Left ventricle myocardium inferior (tissue), 1 donor: ENCODE measurements around the gene NOTCH2. TPM values are rescaled to one million over a fixed set of nuclear protein-coding genes. Genes with fewer than 3 reads are reported as not detected.

Source experiments
- DNase-seq: peaks from one replicate; pipeline ENCODE4 v3.0.0-alpha.2; 2020
- H3K27ac ChIP-seq: fragments of 200-600 bp; replicated peaks from 2 replicates; pipeline ENCODE4 v1.8.0; 2021
- H3K27me3 ChIP-seq: fragments of 200-600 bp; 2 replicates; pipeline ENCODE4 v1.8.0; 2021; ENCODE audit warnings: low read depth
- H3K36me3 ChIP-seq: fragments of 200-600 bp; 2 replicates; pipeline ENCODE4 v1.8.0; 2021
- H3K4me1 ChIP-seq: fragments of 200-600 bp; 2 replicates; pipeline ENCODE4 v1.8.0; 2021
- H3K4me3 ChIP-seq: fragments of 200-600 bp; 2 replicates; pipeline ENCODE4 v1.8.0; 2021; ENCODE audit warnings: mild to moderate bottlenecking, moderate library complexity
- H3K9me3 ChIP-seq: fragments of 200-600 bp; replicated peaks from 2 replicates; pipeline ENCODE4 v1.8.0; 2021
- intact Hi-C: fragments of 100-400 bp; cut with micrococcal nuclease; formaldehyde crosslinking; loops from one replicate; pipeline ENCODE4 v1.11.0; 2022
- total RNA-seq: library from RNA; stranded (reverse); fragmentation: NEBNext Ultra II Directional; extraction: Animal tissue kit (Norgen Biotek cat#: 25700); gene quantifications from one replicate; pipeline ENCODE4 v1.2.1, GENCODE V29; 2021
- TF ChIP-seq, protein P1 (sequence below): fragments of 200-600 bp; IDR thresholded peaks from 2 replicates; pipeline ENCODE4 v1.8.0; 2021; ENCODE audit warnings: antibody characterized with exemption, mild to moderate bottlenecking, borderline replicate concordance
- donor health status: DM: no; HTN: yes; CAD: no; lungs with severe emphysema.

NOTCH2 gene
- total RNA-seq, 1 donor from 2014 or later, result 16.1 TPM

GRCh38 chr1:119918301-119918700 is 151.2 kb downstream of the NOTCH2 start:
- TF ChIP-seq, protein P1, sequence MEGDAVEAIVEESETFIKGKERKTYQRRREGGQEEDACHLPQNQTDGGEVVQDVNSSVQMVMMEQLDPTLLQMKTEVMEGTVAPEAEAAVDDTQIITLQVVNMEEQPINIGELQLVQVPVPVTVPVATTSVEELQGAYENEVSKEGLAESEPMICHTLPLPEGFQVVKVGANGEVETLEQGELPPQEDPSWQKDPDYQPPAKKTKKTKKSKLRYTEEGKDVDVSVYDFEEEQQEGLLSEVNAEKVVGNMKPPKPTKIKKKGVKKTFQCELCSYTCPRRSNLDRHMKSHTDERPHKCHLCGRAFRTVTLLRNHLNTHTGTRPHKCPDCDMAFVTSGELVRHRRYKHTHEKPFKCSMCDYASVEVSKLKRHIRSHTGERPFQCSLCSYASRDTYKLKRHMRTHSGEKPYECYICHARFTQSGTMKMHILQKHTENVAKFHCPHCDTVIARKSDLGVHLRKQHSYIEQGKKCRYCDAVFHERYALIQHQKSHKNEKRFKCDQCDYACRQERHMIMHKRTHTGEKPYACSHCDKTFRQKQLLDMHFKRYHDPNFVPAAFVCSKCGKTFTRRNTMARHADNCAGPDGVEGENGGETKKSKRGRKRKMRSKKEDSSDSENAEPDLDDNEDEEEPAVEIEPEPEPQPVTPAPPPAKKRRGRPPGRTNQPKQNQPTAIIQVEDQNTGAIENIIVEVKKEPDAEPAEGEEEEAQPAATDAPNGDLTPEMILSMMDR, result no peak
- H3K27ac ChIP-seq, result no peak overlapping the region
- H3K27me3 ChIP-seq, result no peaks in the 10 kb centered on the region
- no peak overlapping the region for H3K4me3 ChIP-seq
- intact Hi-C loops, result no loop called here
- peaks cover 92% of the 10 kb centered on the region for H3K36me3 ChIP-seq
- no peak for DNase-seq
- H3K9me3 ChIP-seq, result no peaks in the 10 kb centered on the region
- H3K4me1 ChIP-seq, result no peaks in the 10 kb centered on the region

DNA sequence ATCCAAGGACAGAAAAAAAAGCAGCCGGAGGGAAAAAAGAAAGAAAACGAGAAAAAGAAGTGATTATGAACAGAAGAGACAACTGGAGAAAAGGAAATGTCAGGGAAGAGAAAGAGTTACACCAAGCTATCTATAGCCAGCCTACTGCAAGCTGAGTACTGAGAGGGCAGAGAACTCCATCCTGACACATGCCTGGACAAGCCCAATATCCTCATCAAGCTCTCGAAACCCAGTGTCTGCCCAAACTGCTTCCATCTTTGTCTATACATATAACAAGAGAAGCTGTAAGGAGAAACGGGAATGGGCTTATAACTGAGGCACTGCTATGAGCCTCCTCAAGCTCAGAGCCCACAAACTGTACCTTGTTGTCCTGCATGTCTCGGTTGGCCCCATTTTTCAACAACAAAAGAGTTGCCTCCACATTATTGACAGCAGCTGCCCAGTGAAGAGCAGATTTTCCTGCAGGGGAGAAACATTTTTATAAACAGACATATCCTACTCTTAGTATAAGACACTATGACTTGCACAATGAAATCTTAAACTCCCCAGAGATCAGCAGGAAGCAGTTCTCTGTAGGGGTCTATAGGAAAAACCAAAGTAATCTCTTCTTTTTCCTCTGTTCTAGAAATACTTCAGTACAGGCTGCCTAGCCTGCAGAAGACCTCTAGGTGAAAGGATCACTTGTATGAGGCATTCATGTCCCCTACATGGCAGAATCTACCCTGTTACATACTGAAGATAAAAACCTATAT is 152.0 kb downstream of the NOTCH2 start:
- Histone ChIP-seq H3K27ac (no peak overlapping the region), H3K4me1 (no peaks in the 10 kb centered on the region), H3K4me3 (no peak overlapping the region), H3K36me3 (peaks cover 83% of the 10 kb centered on the region), H3K27me3 (no peaks in the 10 kb centered on the region), H3K9me3 (no peaks in the 10 kb centered on the region)
- DNase-seq, result no peak
- TF ChIP-seq, protein P1, result no peak
- intact Hi-C loops, result no loop called here

DNA sequence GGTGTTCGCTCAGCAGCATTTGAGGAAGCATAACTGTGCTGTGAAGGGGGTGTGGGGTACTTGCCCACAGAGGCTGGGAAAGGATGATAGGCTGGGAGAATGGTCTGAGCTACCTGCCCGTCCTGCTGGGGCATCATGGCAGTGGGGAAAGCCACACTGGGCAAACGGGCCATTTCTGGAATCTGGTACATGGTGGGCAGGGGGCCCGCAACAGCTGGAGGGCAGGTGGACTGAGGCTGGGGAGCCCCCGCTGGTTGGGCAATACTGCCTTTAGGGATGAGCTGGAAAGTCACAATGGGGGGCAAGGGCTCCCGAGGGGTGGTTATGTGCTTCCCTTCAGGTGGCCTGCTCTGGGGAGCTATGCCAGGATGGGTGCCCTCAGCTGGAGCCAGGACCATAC is 153.9 kb downstream of the NOTCH2 start:
- peaks cover 64% of the 10 kb centered on the region for H3K36me3 ChIP-seq
- TF ChIP-seq, protein P1, result no peak
- DNase-seq, result no peak
- H3K9me3 ChIP-seq, result no peaks in the 10 kb centered on the region
- H3K27me3 ChIP-seq, result no peaks in the 10 kb centered on the region
- intact Hi-C loops, result no loop called here
- no peak overlapping the region for H3K27ac ChIP-seq
- no peaks in the 10 kb centered on the region for H3K4me1 ChIP-seq
- H3K4me3 ChIP-seq, result no peak overlapping the region

- H3K27ac ChIP-seq, result no peak overlapping the region
- H3K4me3 ChIP-seq, result no peak overlapping the region
- intact Hi-C loops, result no loop called here
- H3K4me1 ChIP-seq, result no peaks in the 10 kb centered on the region
- no peaks in the 10 kb centered on the region for H3K9me3 ChIP-seq
- TF ChIP-seq, protein P1, result no peak
- DNase-seq, result no peak
- H3K36me3 ChIP-seq, result peaks cover 52% of the 10 kb centered on the region
- no peaks in the 10 kb centered on the region for H3K27me3 ChIP-seq
Measured at GRCh38 chr1:119914071-119914470, 155.4 kb downstream of the NOTCH2 start.

GRCh38 chr1:119912963-119913362 is 156.5 kb downstream of the NOTCH2 start:
- H3K4me3 ChIP-seq, result no peak overlapping the region
- DNase-seq, result no peak
- intact Hi-C loops, result no loop called here
- H3K27ac ChIP-seq, result no peak overlapping the region
- H3K4me1 ChIP-seq, result no peaks in the 10 kb centered on the region
- H3K27me3 ChIP-seq, result no peaks in the 10 kb centered on the region
- no peaks in the 10 kb centered on the region for H3K9me3 ChIP-seq
- TF ChIP-seq, protein P1, result no peak
- H3K36me3 ChIP-seq, result peaks cover 40% of the 10 kb centered on the region
